Fibroblast of lung (primary cell): ENCODE measurements around the gene ZFR2. TPM values are rescaled to one million over a fixed set of nuclear protein-coding genes. Genes with fewer than 3 reads are reported as not detected.
"Not testable (repeated sequence)": the region's sequence is repeated elsewhere in the genome, so short reads cannot be mapped to it uniquely, and the experiment has no call there.

ENCODE experiments used
- DNase-seq, 2 donors: peaks; one replicate each; pipeline versions ENCODE4 v3.0.0 to v3.0.0-alpha.2; 2010; ENCODE audit warnings: low read depth in 2 of 2
- H2AFZ ChIP-seq: 2 replicates; pipeline ENCODE4 v1.5.1; 2012; ENCODE audit warnings: low read length, control low read depth, inconsistent platforms
- H3K27ac ChIP-seq: 2 replicates; pipeline ENCODE4 v1.5.1; 2011; ENCODE audit warnings: low read length, control low read depth; ENCODE audit not compliant: insufficient read depth
- H3K27me3 ChIP-seq: 2 replicates; pipeline ENCODE4 v1.5.1; 2011; ENCODE audit warnings: mild to moderate bottlenecking, low read length; ENCODE audit not compliant: control insufficient read depth, insufficient read depth
- H3K36me3 ChIP-seq: 2 replicates; pipeline ENCODE4 v1.5.1; 2011; ENCODE audit warnings: low read length; ENCODE audit not compliant: control insufficient read depth, insufficient read depth
- H3K4me1 ChIP-seq: 2 replicates; pipeline ENCODE4 v1.5.1; 2011; ENCODE audit warnings: low read length; ENCODE audit not compliant: control insufficient read depth, insufficient read depth; ENCODE audit errors: extremely low read depth
- H3K4me2 ChIP-seq: 2 replicates; pipeline ENCODE4 v1.5.1; 2011; ENCODE audit warnings: low read length, control low read depth; ENCODE audit not compliant: insufficient read depth; ENCODE audit errors: extremely low read depth
- H3K4me3 ChIP-seq, 4 experiments: fragments of 200-600 bp in 1 of 4; sonication (generic) in 1 of 4; replicated peaks in 1 of 4; 2 replicates each; pipeline ENCODE4 v1.5.1; 2011 to 2016; ENCODE audit warnings: low read length in 4 of 4, low read depth in 3 of 4, mild to moderate bottlenecking in 3 of 4, control low read depth in 2 of 4, inconsistent platforms in 1 of 4, mixed read lengths in 1 of 4; ENCODE audit not compliant: insufficient read depth in 1 of 4; ENCODE audit errors: control extremely low read depth in 1 of 4
- H3K79me2 ChIP-seq: 2 replicates; pipeline ENCODE4 v1.5.1; 2012; ENCODE audit warnings: mild to moderate bottlenecking, low read length, inconsistent platforms; ENCODE audit not compliant: control insufficient read depth, insufficient read depth
- H3K9ac ChIP-seq: 2 replicates; pipeline ENCODE4 v1.5.1; 2011; ENCODE audit warnings: mild to moderate bottlenecking, low read length, control low read depth; ENCODE audit not compliant: insufficient read depth
- H3K9me3 ChIP-seq: 2 replicates; pipeline ENCODE4 v1.5.1; 2012; ENCODE audit warnings: low read depth, low read length; ENCODE audit not compliant: control insufficient read depth, insufficient read depth
- H4K20me1 ChIP-seq: 2 replicates; pipeline ENCODE4 v1.5.1; 2011; ENCODE audit warnings: low read length; ENCODE audit not compliant: control insufficient read depth, insufficient read depth; ENCODE audit errors: extremely low read depth
- CTCF ChIP-seq, 2 donors: IDR thresholded peaks in 1 of 2; conservative IDR thresholded peaks in 1 of 2; 1 replicate in 1 of 2; 2 replicates in 1 of 2; pipeline ENCODE4 v1.5.1; 2011 to 2012; ENCODE audit warnings: low read length in 2 of 2, control low read depth in 1 of 2, inconsistent platforms in 1 of 2, low read depth in 1 of 2, mild to moderate bottlenecking in 1 of 2
- EZH2 ChIP-seq: IDR thresholded peaks from 2 replicates; pipeline ENCODE4 v1.5.1; 2012; ENCODE audit warnings: low read length, control low read depth, mild to moderate bottlenecking; ENCODE audit errors: missing control alignments
- polyA plus RNA-seq, 2 donors: library from polyadenylated mRNA; depleted of rRNA in 1 of 2; stranded (reverse) in 1 of 2; unstranded in 1 of 2; fragments of >200 nt; gene quantifications; 2 replicates each; pipeline ENCODE4 v1.2.1, GENCODE V29; 2011 to 2012; ENCODE audit warnings: missing spikeins in 1 of 2
- total RNA-seq: library from RNA; depleted of rRNA; stranded (reverse); fragments of >200 nt; gene quantifications from 2 replicates; pipeline ENCODE4 v1.2.1, GENCODE V29; 2014

Gene ZFR2
- total and polyA plus RNA-seq, 2 donors (not counting 1 experiment from before 2014, with no cell fraction given) = not detected

GRCh38 chr19:3759482-3760254 lies 109.2 kb downstream of the ZFR2 start:
- peaks cover 1% of the 10 kb centered on the region for H3K36me3 ChIP-seq
- no peak overlapping the region for H2AFZ ChIP-seq
- no peak overlapping the region for H3K4me3 ChIP-seq
- no peak overlapping the region for H3K27ac ChIP-seq
- no peak overlapping the region for H3K9ac ChIP-seq
- no peaks in the 10 kb centered on the region for H3K9me3 ChIP-seq
- no peaks in the 10 kb centered on the region for H4K20me1 ChIP-seq
- H3K4me2 ChIP-seq = no peak overlapping the region
- TF ChIP-seq CTCF (conservative IDR thresholded peaks at IDR 0.05 in 1 of 2, IDR thresholded peaks at IDR 0.05 in 1 of 2; ENCODE audit: low read depth in 1 of 2, low read length in 2 of 2) = no peak
- TF ChIP-seq EZH2 = no peak
- peaks cover 2% of the 10 kb centered on the region for H3K4me1 ChIP-seq
- no peaks in the 10 kb centered on the region for H3K27me3 ChIP-seq
- peaks cover 9% of the 10 kb centered on the region for H3K79me2 ChIP-seq
- DNase-seq = no peak

GRCh38 chr19:3758297-3758696 lies 110.5 kb downstream of the ZFR2 start:
- H3K36me3 ChIP-seq, H4K20me1 ChIP-seq, H3K27me3 ChIP-seq, H3K4me2 ChIP-seq, H3K9ac ChIP-seq, H3K79me2 ChIP-seq, H2AFZ ChIP-seq, H3K4me3 ChIP-seq, DNase-seq, H3K27ac ChIP-seq, H3K9me3 ChIP-seq, H3K4me1 ChIP-seq: not testable (repeated sequence)

DNA sequence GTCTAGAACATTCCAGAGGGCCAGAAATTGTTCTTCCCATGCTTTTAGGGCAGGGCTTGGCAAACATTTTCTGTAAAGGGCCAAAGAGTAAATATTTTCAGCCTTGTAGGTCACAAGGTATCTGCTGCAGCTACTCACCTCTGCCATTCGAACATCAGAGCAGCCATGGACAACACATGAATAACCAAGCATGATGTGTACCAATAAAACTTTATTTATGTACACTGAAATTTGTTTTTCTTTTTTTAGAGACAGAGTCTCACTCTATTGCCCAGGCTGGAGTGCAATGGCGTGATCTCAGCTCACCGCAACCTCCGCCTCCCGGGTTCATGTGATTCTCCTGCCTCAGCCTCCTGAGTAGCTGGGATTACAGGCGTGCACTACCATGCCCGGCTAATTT lies 111.1 kb downstream of the ZFR2 start:
- H3K9ac ChIP-seq, H3K27ac ChIP-seq, H3K36me3 ChIP-seq, H4K20me1 ChIP-seq, H3K4me3 ChIP-seq, H3K4me2 ChIP-seq, H3K79me2 ChIP-seq, DNase-seq, H3K27me3 ChIP-seq, H3K4me1 ChIP-seq, H3K9me3 ChIP-seq, H2AFZ ChIP-seq: not testable (repeated sequence)

Other genes starting within 250 kb of the ZFR2 start
- gene CACTIN, start 242.2 kb downstream of the ZFR2 start, total RNA-seq = 19.7 and 20.0 TPM in 2 replicates
- 6.7 and 9.4 TPM in 2 replicates for gene CACTIN, start 242.2 kb downstream of the ZFR2 start, polyA plus RNA-seq
- 11.3 and 16.7 TPM in 2 replicates for gene PIP5K1C, start 168.6 kb downstream of the ZFR2 start, total RNA-seq
- 8.7 and 12.9 TPM in 2 replicates for gene PIP5K1C, start 168.6 kb downstream of the ZFR2 start, polyA plus RNA-seq
- not detected in 2 replicates for gene TJP3, start 160.7 kb downstream of the ZFR2 start, total RNA-seq
- gene TJP3, start 160.7 kb downstream of the ZFR2 start, polyA plus RNA-seq = not detected in 2 replicates
- 21.8 and 22.3 TPM in 2 replicates for gene APBA3, start 107.3 kb downstream of the ZFR2 start, total RNA-seq
- gene APBA3, start 107.3 kb downstream of the ZFR2 start, polyA plus RNA-seq = 2.7 TPM in 2 replicates
- gene MRPL54, start 106.4 kb downstream of the ZFR2 start, total RNA-seq = 42.6 and 45.4 TPM in 2 replicates
- gene MRPL54, start 106.4 kb downstream of the ZFR2 start, polyA plus RNA-seq = 29.7 and 32.5 TPM in 2 replicates
- gene RAX2, start 96.8 kb downstream of the ZFR2 start, total RNA-seq = not detected in 2 replicates
- gene RAX2, start 96.8 kb downstream of the ZFR2 start, polyA plus RNA-seq = not detected in 2 replicates
- gene MATK, start 82.7 kb downstream of the ZFR2 start, total RNA-seq = under 0.01 TPM in 1 of 2 replicates, not detected in the other
- gene MATK, start 82.7 kb downstream of the ZFR2 start, polyA plus RNA-seq = not detected in 2 replicates
- gene ATCAY, start 11.6 kb upstream of the ZFR2 start, total RNA-seq = not detected in 2 replicates
- 0.01 and 0.05 TPM in 2 replicates for gene ATCAY, start 11.6 kb upstream of the ZFR2 start, polyA plus RNA-seq
- not detected in 2 replicates for gene NMRK2, start 64.0 kb upstream of the ZFR2 start, total RNA-seq
- gene NMRK2, start 64.0 kb upstream of the ZFR2 start, polyA plus RNA-seq = not detected in 2 replicates
- gene DAPK3, start 102.1 kb upstream of the ZFR2 start, total RNA-seq = 113 and 114 TPM in 2 replicates
- gene DAPK3, start 102.1 kb upstream of the ZFR2 start, polyA plus RNA-seq = 68.0 and 69.8 TPM in 2 replicates
- gene EEF2, start 116.4 kb upstream of the ZFR2 start, total RNA-seq = 2,646 and 3,813 TPM in 2 replicates
- 976 and 986 TPM in 2 replicates for gene EEF2, start 116.4 kb upstream of the ZFR2 start, polyA plus RNA-seq
- gene PIAS4, start 138.7 kb upstream of the ZFR2 start, total RNA-seq = 12.1 and 14.9 TPM in 2 replicates
- 6.6 and 7.3 TPM in 2 replicates for gene PIAS4, start 138.7 kb upstream of the ZFR2 start, polyA plus RNA-seq
- gene ZBTB7A, start 197.9 kb upstream of the ZFR2 start, total RNA-seq = 11.8 and 17.7 TPM in 2 replicates
- gene ZBTB7A, start 197.9 kb upstream of the ZFR2 start, polyA plus RNA-seq = 4.7 and 4.9 TPM in 2 replicates